Glutamatergic neuron (in vitro differentiated cells): ENCODE results near the gene NTN1. TPM values are rescaled to one million over a fixed set of nuclear protein-coding genes. Genes with fewer than 3 reads are reported as not detected.

Experiments used
- DNase-seq: peaks from one replicate; pipeline ENCODE4 v3.0.0; 2022
- H3K27ac Mint-ChIP-seq: one replicate; pipeline ENCODE4 v1.8.0; 2020; ENCODE audit warnings: mild to moderate bottlenecking, mixed read lengths, inconsistent platforms; ENCODE audit not compliant: unreplicated experiment
- H3K27me3 Mint-ChIP-seq: one replicate; pipeline ENCODE4 v1.8.0; 2020; ENCODE audit warnings: mild to moderate bottlenecking, moderate library complexity, mixed read lengths, inconsistent platforms; ENCODE audit not compliant: unreplicated experiment
- H3K36me3 Mint-ChIP-seq: one replicate; pipeline ENCODE4 v1.8.0; 2020; ENCODE audit warnings: mild to moderate bottlenecking, mixed read lengths, inconsistent platforms; ENCODE audit not compliant: unreplicated experiment
- H3K4me1 Mint-ChIP-seq: one replicate; pipeline ENCODE4 v1.8.0; 2020; ENCODE audit warnings: mild to moderate bottlenecking, low read depth, mixed read lengths, inconsistent platforms; ENCODE audit not compliant: unreplicated experiment
- H3K4me3 Mint-ChIP-seq: one replicate; pipeline ENCODE4 v1.8.0; 2020; ENCODE audit warnings: mild to moderate bottlenecking, mixed read lengths, inconsistent platforms; ENCODE audit not compliant: unreplicated experiment
- H3K9me3 Mint-ChIP-seq: one replicate; pipeline ENCODE4 v1.8.0; 2020; ENCODE audit warnings: mild to moderate bottlenecking, moderate library complexity, mixed read lengths, inconsistent platforms; ENCODE audit not compliant: unreplicated experiment
- total RNA-seq: library from RNA; stranded (reverse); fragmentation: NEBNext Ultra II Directional; extraction: Animal tissue kit (Norgen Biotek cat#: 25700); gene quantifications from one replicate; pipeline ENCODE4 v1.2.1, GENCODE V29; 2021; ENCODE audit not compliant: unreplicated experiment
- TF ChIP-seq, protein P1 (sequence below): fragments of 200-600 bp; sonication (generic); IDR thresholded peaks from one replicate; pipeline ENCODE4 v1.5.0; 2021; ENCODE audit not compliant: partially characterized antibody, unreplicated experiment

The NTN1 gene
- total RNA-seq, 1 donor from 2014 or later, result 0.76 TPM

- peaks cover 4% of the 10 kb centered on the region for H3K9me3 Mint-ChIP-seq
- H3K27ac Mint-ChIP-seq, result no peak overlapping the region
- H3K27me3 Mint-ChIP-seq, result no peaks in the 10 kb centered on the region
- peaks cover 11% of the 10 kb centered on the region for H3K36me3 Mint-ChIP-seq
- TF ChIP-seq, protein P1, sequence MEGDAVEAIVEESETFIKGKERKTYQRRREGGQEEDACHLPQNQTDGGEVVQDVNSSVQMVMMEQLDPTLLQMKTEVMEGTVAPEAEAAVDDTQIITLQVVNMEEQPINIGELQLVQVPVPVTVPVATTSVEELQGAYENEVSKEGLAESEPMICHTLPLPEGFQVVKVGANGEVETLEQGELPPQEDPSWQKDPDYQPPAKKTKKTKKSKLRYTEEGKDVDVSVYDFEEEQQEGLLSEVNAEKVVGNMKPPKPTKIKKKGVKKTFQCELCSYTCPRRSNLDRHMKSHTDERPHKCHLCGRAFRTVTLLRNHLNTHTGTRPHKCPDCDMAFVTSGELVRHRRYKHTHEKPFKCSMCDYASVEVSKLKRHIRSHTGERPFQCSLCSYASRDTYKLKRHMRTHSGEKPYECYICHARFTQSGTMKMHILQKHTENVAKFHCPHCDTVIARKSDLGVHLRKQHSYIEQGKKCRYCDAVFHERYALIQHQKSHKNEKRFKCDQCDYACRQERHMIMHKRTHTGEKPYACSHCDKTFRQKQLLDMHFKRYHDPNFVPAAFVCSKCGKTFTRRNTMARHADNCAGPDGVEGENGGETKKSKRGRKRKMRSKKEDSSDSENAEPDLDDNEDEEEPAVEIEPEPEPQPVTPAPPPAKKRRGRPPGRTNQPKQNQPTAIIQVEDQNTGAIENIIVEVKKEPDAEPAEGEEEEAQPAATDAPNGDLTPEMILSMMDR, result no peak
- no peak for DNase-seq
- H3K4me3 Mint-ChIP-seq, result peak overlapping the region; percentile 12
- peaks cover 2% of the 10 kb centered on the region for H3K4me1 Mint-ChIP-seq
Observed at GRCh38 chr17:9054126-9054975, 33.0 kb downstream of the NTN1 start.

DNA sequence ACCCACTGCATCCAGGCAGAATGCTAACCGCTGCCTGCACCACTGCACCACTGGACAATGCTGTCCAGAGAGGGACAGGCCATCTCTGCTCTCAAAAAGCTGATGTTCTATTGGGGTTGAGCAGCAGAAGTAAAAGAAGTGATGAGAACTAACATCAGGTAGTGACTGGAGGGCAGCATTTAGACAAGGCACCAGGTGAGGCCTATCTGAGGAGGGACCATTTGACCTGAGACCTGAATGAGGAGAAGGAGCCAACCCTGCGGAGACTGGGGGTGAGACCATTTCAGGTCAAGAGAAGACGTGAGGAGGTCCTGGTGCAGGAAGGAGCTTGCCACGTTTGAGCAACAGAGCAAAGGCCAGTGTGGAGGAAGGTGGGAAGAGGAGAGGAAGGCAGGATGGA lies 34.0 kb downstream of the NTN1 start:
- no peak overlapping the region for H3K27ac Mint-ChIP-seq
- peaks cover 7% of the 10 kb centered on the region for H3K36me3 Mint-ChIP-seq

DNA sequence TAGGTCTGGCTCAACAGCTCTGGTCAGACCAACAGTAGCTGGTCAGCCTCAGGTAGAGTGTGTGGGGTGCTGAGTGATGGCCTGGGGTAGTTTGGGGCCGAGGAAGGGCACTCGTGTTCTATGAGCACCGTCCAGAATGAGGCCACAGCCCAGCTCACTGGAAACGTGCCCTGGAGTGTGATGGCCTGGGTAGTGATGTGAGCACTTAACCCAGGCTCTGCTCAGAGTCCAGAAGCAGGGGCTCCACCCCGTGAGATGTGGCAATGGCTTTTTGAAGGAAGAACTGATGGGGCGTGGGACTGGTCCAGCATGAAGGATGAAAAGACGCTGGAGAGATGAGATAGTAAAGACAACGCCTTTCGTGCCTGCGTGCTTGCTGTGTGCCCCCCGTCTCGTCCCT lies 35.3 kb downstream of the NTN1 start:
- Mint-ChIP-seq H3K4me3 (no peak overlapping the region), H3K9me3 (peaks cover 4% of the 10 kb centered on the region), H3K27me3 (no peaks in the 10 kb centered on the region), H3K36me3 (peaks cover 7% of the 10 kb centered on the region), H3K4me1 (peaks cover 2% of the 10 kb centered on the region), H3K27ac (no peak overlapping the region)
- DNase-seq, result no peak
- TF ChIP-seq, protein P1, result no peak

More for the DNA sequence above, 34.0 kb downstream of the NTN1 start:
- TF ChIP-seq, protein P1, result no peak
- no peak for DNase-seq
- no peak overlapping the region for H3K4me3 Mint-ChIP-seq
- H3K9me3 Mint-ChIP-seq, result no peaks in the 10 kb centered on the region
- peaks cover 2% of the 10 kb centered on the region for H3K4me1 Mint-ChIP-seq
- no peaks in the 10 kb centered on the region for H3K27me3 Mint-ChIP-seq

- H3K36me3 Mint-ChIP-seq, result peaks cover 7% of the 10 kb centered on the region
- H3K4me1 Mint-ChIP-seq, result peaks cover 2% of the 10 kb centered on the region
- peaks cover 4% of the 10 kb centered on the region for H3K9me3 Mint-ChIP-seq
- H3K27me3 Mint-ChIP-seq, result no peaks in the 10 kb centered on the region
- TF ChIP-seq, protein P1, result no peak
- no peak for DNase-seq
- no peak overlapping the region for H3K4me3 Mint-ChIP-seq
- H3K27ac Mint-ChIP-seq, result no peak overlapping the region
Observed at GRCh38 chr17:9057310-9057709, 36.0 kb downstream of the NTN1 start.

GRCh38 chr17:9062399-9062902 lies 41.1 kb downstream of the NTN1 start:
- no peak overlapping the region for H3K4me3 Mint-ChIP-seq
- TF ChIP-seq, protein P1, result no peak
- H3K27me3 Mint-ChIP-seq, result peaks cover 3% of the 10 kb centered on the region
- no peak overlapping the region for H3K27ac Mint-ChIP-seq
- H3K4me1 Mint-ChIP-seq, result no peaks in the 10 kb centered on the region
- peaks cover 9% of the 10 kb centered on the region for H3K9me3 Mint-ChIP-seq
- DNase-seq, result no peak
- H3K36me3 Mint-ChIP-seq, result peaks cover 14% of the 10 kb centered on the region
